Hippocampal formation (tissue), 2 donors: ENCODE data around the gene SEMA3G.

Experiments used
- DNase-seq, 2 donors: peaks; one replicate each; lab custom pipeline; 2025; lab: John Stamatoyannopoulos, UW

Gene SEMA3G

DNA sequence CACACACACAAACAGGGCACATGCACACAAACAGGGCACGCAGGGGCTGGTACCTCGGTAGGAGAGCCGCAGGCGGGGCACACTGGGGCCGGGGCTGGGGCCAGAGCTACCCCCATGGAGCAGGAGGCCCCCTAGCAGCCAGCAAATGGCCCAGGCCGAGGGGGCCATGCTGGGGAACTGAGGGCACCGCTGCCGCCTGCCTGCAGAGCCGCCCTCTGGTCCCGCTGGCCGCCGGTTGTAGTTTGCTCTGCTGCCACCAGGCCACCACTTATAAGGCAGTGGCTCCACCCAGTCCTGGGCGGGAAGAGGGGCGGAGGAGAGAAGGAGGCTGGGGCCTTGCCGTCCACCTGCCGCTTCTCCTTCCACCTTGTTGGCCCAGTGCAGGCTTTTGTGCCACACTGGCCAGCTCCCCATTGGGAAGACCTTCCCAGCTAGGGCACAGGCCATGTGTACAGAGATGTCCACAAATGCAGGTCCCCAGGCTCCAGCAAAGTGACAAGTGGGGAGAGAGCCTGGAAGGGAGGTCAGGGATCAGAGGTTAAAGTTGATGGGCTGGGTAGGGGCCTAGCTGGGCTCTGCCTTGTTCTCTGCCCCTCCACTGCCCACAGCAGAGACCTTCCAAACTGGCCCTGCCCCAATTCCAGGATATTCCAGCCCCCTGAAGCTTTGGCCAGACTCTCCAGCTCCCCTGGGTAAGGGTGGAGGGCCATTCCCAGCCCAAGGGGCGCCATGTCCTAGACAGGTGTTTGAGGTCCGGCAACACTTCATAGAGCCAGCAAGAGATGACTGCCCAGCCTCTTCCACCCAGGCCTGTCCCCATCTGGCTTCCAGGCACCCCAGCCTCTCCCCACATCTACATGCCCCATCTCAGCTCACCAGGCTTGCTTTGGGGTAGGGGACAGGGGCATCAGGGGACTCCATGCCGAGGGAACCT is at the start of gene SEMA3G:
TSS of gene SEMA3G (minus strand) at position 244 of the 934 bp plus-strand sequence. CDS start at position 168, 76 bp downstream.
- no peak for DNase-seq

DNA sequence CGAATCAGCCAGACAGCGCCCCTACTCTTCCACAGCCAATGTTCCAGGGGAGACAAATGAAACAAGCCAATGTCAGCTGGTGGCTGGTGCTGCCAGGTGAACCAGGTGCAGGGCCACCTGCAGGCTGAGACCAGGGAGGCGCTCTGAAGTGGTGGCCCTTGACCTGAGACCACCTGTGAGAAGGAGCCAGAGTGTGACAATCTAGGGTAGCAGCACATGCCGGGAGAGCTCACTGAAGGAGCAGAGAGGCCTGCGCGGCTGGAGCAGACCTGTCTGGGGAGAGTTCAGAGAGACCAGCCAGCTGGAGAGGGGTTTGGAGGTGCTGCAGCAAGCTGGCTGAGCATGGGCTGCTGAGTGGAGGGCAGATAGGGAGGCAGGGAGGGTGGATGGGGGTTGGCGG is 49.5 kb upstream of the SEMA3G start:
- no peak for DNase-seq

DNA sequence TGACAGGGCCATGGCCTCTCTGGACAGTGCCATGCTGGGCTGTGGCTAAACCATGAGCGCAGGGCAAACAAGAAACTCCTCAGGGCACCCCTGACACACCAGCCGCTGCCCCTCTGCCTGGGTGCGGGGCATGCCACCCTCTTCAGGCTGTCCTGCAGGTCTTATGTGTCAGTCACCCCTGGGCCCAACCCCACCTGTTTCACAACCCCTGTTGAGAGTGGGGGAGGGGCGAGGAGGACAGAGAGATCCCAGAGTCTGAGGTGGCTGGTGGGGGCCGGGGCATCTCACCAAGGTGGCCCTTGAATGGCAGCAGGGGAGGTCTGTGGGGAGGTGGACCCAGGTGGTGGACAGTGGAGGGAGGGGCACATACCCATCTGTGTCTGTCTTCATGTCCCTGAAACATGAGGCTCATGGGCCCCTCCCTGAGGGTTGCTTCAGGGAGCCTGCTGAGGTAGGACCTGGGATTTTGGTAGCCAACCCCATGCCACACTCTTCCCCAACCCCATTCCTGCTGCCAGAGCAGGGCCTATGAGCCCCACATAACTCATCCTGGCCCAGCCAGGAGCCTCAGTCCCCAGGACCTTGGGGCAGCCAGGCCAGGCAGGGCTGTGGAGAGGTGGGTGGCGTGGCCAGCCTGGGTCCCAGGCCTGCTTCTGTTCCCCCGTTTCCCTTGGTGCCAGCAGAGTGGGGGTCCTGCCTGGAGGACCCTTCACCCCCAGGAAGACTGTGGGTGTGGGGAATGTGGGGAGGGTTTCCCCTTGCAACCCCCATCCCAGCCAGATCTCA is 48.5 kb upstream of the SEMA3G start:
- no peak for DNase-seq

DNA sequence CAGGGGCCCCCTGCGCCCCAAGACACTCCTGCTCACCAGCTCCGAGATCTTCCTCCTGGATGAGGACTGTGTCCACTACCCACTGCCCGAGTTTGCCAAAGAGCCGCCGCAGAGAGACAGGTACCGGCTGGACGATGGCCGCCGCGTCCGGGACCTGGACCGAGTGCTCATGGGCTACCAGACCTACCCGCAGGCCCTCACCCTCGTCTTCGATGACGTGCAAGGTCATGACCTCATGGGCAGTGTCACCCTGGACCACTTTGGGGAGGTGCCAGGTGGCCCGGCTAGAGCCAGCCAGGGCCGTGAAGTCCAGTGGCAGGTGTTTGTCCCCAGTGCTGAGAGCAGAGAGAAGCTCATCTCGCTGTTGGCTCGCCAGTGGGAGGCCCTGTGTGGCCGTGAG is 47.2 kb upstream of the SEMA3G start:
- no peak for DNase-seq

DNA sequence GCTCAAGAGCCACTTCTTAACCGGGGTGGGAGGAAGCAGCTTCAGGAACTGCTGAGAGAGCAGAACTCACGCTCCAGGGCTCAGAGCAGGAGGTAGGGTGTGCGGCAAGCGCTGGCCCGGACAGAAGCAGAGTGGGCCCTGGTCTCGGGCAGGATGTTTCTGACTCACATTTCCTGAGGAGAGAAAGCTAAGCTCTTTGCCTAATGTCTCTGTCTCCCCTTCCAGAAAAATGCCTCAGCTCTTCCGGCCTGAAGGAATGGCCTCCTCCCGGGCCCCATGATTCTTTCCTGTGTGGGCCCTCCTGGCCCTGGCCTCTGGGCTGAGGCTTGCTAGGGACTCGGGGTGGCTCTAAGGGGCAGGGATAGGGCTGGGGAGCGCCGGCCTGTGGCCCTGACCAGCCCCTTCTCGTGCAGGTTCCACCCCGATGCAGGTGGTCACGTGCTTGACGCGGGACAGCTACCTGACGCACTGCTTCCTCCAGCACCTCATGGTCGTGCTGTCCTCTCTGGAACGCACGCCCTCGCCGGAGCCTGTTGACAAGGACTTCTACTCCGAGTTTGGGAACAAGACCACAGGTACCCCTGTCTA is 46.1 kb upstream of the SEMA3G start:
- peak in 1 of 2 donors; percentile 23 for DNase-seq

DNA sequence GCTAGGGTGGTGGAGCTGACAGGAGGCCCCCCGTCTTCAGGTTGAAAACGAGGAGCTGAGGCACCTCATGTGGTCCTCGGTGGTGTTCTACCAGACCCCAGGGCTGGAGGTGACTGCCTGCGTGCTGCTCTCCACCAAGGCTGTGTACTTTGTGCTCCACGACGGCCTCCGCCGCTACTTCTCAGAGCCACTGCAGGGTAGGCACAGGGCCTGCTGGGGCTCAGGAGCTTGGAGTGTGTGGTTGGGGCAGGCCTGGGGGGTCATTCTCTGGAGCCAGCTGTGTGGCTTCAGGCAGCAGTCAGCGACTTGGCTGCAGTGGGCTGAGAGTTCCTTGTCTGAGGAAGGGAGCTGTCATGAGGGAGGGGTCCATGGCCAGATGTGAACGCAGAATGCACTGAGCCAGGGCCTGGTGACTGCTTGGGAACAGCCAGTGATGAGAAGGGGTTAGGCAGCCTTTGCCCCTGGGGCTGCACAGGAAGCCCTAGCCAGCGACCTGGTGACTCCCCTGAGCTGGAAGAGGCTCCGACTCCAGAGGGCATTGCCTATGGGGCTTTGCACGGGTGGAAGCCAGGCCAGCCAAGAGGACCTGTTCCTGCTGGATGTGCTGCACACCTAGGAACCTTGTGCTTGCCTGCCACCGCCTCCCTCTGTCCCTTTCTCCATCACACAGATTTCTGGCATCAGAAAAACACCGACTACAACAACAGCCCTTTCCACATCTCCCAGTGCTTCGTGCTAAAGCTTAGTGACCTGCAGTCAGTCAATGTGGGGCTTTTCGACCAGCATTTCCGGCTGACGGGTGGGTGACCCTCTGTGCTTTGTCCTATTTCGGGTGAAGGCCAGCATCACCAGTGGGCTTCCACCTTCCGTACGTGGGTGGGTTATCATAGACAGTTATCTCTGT is 45.4 kb upstream of the SEMA3G start:
- no peak for DNase-seq

DNA sequence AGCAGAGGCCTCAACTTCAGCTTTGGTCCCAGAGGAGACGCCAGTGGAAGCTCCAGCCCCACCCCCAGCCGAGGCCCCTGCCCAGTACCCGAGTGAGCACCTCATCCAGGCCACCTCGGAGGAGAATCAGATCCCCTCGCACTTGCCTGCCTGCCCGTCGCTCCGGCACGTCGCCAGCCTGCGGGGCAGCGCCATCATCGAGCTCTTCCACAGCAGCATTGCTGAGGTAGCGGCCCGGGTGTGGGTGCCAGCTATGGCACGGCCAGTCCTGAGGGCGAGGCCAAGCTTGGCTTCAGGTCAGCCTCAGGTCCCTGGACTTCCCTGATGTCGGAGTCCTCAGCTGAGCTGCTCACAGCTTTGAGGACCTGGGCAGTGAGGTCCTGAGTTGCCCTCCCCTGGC is 44.5 kb upstream of the SEMA3G start:
- DNase-seq: no peak

DNA sequence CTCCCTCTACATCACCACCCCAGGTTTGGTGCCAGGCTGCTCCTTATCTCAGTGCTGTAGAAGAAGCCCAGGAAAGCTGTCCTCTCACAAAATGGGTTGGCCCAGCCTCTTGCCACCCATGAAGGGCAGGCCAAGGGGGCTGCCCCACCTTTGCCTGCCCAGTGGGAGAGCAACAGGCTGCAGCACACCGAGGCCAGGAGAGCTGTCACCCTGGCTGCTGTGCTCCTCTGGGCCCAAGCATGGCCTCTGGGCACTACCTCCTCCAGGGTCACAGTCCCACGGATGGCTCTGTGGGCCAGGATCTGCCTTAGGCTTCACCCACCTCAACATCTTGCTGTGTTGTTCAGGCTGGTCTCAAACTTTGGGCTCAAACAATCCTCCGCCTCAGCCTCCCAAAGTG is 43.8 kb upstream of the SEMA3G start:
- no peak for DNase-seq

DNA sequence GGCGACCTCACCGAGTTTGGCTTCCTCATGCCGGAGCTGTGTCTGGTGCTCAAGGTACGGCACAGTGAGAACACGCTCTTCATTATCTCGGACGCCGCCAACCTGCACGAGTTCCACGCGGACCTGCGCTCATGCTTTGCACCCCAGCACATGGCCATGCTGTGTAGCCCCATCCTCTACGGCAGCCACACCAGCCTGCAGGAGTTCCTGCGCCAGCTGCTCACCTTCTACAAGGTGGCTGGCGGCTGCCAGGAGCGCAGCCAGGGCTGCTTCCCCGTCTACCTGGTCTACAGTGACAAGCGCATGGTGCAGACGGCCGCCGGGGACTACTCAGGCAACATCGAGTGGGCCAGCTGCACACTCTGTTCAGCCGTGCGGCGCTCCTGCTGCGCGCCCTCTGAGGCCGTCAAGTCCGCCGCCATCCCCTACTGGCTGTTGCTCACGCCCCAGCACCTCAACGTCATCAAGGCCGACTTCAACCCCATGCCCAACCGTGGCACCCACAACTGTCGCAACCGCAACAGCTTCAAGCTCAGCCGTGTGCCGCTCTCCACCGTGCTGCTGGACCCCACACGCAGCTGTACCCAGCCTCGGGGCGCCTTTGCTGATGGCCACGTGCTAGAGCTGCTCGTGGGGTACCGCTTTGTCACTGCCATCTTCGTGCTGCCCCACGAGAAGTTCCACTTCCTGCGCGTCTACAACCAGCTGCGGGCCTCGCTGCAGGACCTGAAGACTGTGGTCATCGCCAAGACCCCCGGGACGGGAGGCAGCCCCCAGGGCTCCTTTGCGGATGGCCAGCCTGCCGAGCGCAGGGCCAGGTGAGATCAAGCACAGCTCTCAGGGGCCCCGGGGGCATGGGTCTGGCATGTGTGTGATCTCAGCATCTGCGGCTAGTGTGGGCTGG is 43.1 kb upstream of the SEMA3G start:
- no peak for DNase-seq

DNA sequence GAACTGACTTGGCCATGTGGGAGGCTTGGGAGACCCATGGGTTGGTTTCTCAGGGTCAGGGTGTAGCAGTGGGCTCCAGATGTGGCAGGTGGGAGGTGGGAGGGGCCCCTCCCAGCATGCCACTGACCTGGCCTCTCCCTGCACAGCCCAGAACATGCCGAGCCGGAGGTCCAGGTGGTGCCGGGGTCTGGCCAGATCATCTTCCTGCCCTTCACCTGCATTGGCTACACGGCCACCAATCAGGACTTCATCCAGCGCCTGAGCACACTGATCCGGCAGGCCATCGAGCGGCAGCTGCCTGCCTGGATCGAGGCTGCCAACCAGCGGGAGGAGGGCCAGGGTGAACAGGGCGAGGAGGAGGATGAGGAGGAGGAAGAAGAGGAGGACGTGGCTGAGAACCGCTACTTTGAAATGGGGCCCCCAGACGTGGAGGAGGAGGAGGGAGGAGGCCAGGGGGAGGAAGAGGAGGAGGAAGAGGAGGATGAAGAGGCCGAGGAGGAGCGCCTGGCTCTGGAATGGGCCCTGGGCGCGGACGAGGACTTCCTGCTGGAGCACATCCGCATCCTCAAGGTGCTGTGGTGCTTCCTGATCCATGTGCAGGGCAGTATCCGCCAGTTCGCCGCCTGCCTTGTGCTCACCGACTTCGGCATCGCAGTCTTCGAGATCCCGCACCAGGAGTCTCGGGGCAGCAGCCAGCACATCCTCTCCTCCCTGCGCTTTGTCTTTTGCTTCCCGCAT is 42.3 kb upstream of the SEMA3G start:
- no peak for DNase-seq

DNA sequence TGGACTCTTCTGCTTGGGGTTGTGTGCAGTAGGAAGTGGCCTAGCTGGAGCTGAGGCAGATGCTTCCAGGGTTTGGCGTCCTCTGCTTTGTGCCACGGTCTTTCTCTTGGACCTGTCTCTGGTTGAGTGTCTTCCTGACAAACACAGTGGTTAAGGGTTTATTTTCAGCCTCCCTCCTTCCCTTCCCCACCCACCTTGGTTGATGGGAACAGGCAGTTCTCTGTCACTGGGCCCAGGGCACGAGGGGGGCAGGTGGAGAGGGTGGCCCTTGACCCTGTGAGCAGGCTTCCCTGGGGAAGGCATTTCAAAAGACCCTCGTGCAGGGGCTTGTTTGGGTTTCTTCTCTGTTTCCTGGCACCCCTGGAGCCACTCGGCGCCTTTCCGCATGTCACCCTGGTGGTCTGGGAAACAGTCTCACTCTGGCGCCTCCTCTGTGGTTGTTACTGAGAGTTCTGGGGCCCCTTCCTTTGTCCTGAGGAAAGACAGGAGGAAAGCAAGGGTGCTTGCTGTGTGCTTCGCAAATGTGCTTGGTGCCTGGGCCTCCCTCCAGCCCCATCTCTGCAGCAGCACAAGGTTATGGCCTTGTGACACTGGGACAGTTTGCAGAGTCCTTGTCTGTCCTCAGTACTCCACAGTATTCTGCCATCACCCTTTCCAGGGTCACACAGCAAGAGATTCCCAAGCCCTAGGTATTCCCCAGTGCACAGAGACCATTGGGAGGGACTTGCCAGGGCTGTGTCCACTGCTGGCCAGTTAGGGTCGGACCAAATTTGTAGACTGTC is 40.0 kb upstream of the SEMA3G start:
- no peak for DNase-seq

DNA sequence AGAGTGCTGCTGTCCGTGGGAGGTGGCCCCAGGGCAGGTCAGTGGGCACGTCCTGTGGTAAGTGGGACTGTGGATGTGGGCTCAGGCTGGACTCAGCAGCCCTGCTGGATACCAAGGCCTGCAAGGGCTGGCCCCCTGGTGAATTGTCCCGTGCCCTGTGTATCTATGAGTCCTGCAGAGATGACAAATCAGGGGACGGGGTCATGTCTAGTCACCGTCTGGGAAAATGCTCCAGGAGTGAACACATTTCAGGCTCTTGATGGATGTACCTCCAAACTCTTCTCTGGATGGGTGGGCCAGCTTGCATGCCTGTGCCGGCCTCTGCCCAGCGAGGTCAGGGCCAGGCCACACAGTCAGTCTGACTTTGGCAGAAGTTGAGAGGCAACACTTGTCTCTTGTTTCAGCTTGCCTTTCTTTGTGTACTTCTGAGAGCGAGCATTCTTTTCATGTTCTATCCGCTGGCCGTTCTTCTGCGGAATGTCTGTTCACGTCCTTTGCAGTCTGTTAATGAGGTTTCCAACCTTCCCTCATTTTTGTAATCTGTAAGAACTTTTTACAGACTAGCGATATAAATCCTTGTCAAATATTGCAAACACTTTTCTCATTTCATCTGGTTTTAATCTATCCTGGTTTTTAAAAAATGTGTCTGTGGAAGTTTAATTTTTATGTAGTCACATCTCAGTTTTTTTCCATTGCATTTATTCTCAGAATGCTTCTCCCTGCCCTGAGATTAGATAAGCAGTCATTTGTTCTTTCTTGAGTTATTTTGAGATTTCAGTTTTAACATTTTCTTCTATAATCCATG is 38.9 kb upstream of the SEMA3G start:
- DNase-seq: peak in 1 of 2 donors; percentile 27

DNA sequence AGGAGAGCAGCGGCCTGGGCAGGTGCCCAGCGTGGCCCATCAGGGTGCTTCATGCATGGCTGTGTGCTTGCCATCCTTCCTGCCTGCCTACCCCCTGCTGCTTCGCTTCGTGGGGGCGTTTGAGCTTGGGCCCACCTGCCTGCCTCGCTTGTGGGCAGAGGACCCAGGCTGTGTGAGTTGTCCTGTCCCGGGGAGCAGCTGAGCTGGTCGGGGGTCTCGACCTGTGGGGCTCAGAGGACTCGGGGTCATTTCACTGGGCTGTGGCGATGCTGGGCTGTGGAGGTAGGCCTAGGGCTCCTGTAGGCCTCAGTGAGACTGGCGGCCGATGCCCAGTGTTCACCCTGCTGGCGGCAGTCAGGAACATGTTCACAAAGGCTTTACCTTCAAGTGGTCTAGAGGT is 38.2 kb upstream of the SEMA3G start:
- no peak for DNase-seq

DNA sequence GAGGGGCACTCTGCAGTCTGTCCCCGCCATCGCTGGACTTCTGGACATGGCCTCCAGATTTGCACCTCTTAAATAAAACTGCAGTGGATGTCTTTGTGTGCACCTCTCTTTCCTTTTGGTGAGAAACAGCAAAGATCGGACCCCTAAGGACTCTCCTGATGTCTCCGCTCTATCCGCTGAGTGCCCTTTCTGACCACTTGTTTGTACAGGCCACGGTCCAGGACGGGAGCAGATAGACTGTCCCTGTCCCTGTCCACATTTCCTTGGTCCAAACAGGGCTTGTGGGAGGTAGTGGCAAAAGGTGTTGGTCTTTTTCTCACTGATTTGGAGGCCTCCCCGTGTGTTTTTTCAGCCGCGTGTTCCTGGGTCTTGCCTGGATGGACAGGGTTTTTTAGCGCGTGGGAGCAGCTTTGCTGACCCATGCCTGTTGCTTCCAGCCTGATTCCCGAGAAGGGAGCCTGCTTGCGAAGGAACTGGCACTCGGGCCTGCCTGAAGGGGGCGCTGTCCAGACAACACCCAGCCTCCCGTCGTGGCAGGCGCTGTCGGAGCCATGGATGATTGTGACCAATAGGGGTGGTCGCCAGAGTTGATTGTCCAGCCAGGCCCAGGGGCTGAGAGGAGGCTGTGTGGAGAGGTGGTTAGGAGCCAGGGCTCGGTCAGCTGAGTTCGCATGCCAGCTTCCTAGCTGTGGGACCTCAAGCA is 37.1 kb upstream of the SEMA3G start:
- no peak for DNase-seq

DNA sequence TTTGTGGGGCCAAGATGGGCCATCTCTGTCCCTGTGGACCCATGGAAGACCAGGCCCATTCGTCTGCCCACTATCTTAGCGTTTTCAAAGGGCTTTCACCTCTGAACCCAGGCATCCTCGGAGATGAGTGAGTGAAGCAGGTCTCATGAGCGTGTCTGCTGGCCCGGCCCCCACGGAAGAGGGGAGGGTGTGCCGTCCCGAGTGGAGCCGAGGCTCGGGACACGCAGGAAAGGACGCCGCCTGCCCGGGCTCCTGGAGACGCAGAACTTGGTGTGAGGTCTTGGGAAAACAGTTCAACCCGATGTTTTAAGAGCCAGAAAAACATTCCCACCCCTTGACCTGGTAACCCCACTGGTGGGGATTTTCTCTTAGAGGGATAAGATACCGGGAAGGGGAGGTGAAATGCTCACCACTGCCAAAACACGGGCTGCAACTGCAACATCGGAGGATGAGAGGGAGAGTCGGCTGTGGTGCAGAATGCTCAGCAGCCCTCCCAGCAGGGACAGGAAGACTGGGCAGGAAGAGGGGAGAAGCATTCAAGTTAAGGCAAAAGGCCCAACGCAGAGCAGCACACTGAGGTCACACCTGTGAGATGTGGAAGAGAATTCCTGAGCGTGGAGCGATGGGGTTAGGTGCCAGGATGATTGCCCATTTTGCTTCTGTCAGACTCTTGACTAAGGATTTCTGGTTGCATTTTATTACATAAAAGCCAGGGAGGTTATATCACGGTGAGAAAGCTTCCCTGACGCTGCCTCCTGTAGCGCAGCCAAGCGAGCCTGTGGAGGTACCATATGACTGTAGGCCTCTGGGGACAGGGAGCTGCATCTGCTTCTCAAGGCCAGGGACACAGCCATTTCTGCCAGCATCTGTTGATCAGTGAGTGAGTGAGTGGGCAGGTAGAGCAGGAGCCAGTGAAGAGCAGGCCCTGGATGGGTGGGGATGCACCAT is 36.1 kb upstream of the SEMA3G start:
- DNase-seq: no peak

DNA sequence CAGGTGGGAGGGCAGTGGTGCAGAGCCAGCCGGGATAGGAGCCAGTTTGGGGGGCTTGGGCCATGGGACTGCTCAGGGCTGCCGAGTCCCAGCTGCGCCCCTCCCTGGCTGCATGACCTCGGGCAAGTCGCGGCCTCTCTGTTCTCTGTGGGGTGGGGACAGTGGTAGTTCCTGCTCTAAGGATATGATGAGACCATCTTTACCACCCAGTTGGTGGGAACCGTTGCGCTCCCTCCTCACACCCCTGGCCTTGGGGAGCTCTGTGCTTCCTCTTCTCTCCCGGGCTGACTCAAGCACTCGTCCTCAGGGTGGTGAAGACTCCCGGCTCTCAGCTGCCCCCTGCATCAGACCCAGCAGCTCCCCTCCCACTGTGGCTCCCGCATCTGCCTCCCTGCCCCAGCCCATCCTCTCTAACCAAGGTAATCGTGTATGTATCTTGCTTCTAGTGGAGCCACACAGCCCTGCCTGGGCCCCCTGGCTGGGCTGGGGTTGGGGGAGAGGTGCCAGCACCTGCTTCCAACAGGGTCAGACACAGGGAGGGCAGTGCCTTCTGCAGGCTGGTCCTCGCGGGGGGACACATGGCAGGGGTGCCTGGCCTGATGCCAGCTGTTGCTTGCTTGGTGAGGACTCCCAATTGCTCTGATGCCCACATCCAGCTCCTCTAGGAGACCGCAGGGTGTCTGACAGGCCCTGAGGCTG is 35.1 kb upstream of the SEMA3G start:
- no peak for DNase-seq
